HG02973 (cell line): ENCODE measurements around the gene BCKDHB.
"Not testable (repeated sequence)": the region's sequence is repeated elsewhere in the genome, so short reads cannot be mapped to it uniquely, and the experiment has no call there.

Experiments
- ATAC-seq: cut with Tn5 transposase; IDR thresholded peaks from one replicate; pipeline ENCODE4 v1.9.1; 2021; ENCODE audit warnings: moderate library complexity; ENCODE audit not compliant: unreplicated experiment

BCKDHB gene

DNA sequence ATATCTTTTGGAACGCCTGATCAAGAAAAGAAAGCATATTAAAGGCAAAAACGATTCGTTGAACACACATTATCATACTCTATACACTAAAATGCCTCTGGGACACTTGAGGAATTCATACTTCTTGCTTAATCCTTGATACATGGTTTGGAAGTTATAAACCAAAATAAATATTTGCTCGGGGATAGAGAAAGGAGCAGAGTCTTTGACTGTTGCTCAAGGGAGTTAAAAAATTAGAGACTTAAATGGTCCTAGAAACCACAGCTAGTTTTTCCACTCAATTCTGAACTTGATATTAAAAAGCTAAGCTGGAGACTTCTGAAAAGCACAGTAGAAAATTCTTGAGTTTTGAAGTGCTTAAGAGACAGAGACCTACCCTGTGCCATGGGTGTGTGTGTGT is 98.9 kb downstream of the BCKDHB start:
- no peak for ATAC-seq

DNA sequence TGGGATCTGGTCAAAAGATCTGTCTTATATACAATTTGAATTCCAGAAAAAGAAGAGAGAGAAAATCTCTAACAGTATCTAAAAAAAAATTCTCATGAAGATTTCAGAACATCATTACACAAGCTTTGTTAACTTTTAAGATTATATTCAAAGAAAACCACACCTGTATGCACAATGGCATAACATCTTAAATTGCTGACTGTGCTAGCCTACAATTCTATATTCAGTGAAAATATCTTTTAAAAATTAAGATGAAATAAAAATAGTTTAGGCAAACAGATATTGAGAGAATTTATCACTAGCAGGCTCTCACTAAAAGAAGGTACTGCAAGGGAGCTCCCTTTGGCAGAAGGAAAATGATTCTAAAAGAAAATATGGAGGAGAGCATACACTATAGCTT is 100.3 kb downstream of the BCKDHB start:
- ATAC-seq, result no peak

DNA sequence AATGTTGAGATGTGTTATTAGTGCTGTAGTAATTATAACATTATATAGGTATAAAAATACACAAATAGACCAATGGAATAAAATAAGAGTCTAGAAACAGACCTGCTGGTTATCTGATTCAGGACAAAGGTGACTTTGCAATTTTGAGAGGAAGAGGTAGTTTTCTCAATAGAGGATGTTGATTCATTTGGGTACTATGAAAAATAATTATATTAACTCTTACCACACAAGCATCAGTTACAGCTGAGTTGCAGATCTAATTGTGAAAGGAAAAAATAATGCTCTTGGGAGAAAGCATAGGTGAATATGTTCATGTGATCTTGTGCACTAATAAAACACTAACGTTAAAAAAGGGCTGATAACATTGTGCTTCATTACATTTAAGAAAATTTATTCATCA is 103.0 kb downstream of the BCKDHB start:
- ATAC-seq, result no peak

DNA sequence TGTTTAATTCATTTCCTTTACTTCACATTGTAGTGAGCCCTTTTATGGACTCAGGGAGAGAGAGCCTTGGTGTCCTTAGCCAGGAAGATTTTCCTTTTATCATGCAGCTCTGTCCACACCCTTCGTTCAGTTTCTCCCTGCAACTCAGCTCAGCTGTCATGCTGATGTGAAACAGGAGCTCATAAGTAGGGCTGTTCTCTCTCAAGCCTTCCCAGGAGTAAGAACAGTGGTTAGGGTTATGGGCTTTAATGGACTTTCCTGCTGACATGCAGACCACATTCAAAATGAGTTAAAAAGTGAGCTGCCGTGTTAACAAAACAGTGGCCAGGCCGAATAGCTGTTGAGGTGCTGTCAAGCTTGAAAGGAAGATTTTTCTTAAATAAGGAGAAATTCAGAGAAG is 104.1 kb downstream of the BCKDHB start:
- ATAC-seq, result no peak

DNA sequence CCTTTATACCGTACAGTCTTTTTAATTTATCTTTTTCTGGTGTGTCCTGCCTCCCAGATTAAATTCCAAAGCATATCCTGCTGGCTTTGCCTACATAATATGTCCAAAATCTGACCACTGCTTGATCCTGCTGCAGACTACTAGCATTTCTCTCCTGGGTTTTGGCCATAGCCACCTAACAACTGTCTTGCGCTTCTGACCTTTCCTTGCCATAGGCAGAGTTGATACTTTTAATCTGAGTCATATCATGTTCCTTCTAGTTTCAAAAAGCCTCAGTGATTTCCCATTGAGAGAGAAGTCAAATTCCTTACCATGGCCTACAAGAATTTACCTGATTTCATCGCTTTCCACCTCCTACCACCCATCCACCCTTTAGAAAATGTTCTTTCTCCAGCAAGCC is 104.8 kb downstream of the BCKDHB start:
- ATAC-seq, result no peak

DNA sequence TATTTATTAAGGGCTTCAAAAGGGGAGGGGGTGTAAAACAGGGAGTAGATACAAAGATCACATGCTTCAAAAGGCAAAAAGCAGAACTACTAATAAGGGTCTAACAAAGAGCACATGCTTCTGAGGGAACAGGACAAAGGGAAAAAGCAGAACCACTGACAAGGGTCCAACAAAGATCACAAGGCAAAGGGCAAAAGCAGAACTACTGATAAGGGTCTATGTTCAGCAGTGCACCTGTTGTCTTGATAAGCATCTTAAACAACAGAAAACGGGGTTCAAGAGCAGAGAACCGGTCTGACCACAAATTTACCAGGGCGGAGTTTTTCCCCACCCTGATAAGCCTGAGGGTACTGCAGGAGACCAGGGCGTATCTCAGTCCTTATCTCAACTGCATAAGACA is 105.4 kb downstream of the BCKDHB start:
- not testable (repeated sequence) for ATAC-seq

DNA sequence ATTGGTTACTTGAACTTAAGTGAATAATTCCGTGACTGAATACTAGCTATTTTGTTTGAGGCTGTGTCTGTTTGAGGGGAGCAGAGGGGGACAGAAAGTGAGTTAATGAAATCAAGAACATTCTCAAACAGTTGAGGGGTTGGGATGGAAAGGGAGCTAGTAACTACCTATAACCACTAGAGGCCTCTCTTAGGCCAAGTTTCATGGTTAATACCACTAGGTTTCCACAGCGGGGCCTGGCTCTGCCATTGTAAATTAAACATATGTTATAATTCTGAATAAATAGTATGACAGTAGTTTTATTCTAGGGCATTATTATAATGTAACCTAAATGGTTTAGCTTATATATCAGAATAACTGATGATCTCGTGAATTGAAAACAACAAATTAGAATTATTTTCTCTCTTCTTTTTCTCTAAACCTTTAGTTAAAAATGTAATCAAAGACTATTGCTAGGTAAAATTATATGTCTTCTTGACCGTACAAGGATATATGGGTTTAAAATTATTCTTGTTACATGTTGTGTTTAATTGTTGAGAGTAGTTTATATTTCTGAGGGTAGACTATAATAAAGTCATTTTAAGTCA is 108.1 kb downstream of the BCKDHB start:
- ATAC-seq, result peak; percentile 94

DNA sequence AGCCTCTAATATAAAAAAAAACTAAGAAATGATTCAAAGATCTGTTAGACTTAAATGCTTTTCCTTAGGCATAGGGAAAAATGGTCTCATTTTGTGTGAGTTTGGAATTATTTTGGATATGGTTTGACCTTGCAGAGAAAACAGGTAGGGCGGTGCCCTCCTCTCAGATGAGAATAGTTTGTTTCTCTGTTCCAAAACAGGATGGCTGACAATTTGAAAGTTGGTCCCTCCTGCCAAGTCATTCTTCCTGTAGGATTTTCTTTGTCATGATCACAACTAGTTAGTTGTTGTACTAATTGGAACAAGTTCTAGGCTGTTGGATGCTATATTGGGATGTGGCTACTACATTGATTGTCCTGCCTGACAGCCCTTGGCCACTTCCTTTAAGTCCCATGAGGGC is 108.6 kb downstream of the BCKDHB start:
- no peak for ATAC-seq

DNA sequence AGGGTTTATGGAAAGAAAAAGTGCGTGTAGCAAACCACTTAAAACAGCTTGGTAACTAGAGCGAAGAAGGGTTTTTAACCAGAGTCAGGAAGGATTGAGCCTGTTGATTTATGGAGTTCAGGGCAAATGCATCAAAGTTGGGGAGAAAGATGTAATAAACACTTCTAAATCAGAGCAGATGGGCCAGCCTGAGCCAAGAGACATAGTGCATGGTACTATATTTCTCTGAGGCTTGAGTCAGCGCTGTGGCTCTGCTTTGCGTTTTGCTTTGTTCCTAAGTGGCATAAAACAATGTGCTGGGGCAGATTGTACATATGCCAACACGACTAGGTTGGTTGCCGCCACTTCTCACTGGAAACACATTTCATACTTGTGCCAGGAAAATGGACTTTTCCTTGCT is 111.3 kb downstream of the BCKDHB start:
- ATAC-seq, result no peak

DNA sequence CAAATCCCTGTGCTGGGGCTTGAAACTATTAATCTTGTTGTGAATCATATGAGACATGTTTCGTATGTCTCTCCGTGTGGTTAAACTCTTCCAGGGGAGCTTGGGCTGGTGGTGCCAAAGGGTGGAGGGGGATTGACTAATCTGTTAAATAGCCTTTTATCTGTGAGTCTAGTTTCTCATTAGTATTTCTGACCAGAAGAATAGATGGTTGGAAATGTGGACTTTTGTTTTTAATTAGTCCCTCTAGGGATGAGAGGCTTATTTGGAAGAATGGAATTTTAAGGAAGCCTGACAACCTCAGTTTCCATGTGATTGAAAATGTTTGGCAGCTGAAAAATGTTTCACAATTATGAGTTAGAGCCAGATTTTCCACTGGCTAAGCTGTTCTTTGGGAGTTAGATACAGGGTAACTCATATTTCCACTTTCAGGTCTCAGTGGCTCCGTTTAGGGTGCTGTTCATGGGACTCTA is 117.3 kb downstream of the BCKDHB start:
- no peak for ATAC-seq

DNA sequence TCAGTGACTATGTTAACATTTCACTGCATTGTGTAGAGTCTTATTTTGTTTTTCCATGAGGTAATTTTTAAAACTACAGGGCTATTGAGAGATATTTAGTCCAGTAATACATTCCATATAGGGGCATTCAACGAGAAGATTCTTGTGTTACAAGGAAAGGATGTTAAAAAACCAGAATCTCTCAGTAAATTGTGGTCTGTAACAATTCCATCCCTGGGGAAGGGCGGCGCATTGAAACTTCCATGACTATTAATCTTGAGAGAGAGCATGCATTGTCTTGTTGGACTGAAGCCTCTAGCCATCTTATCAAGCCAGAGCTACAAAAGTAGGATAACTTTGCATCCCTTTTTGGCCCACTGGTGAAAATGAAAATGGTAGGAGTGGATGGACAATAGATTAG is 119.7 kb downstream of the BCKDHB start:
- ATAC-seq, result no peak

DNA sequence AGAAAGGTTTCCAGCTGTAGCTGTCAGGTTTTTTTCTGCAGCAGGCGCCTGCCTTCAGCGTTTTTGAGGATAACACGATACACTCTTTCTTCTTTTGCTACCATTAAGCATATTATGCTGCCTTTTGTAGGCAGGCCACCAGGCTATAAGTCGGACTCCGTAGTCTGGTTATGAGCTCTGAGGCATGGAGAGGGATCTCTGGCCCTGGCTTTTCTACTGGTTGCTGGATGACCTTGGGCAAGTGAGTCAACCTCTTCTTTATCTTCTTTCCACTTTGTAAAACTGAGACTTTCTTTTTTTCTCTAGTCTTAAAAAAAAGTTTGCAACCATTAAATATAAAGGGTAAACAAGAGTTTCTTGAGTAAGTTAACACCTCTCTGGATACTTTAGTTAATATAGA is 120.2 kb downstream of the BCKDHB start:
- ATAC-seq, result no peak

DNA sequence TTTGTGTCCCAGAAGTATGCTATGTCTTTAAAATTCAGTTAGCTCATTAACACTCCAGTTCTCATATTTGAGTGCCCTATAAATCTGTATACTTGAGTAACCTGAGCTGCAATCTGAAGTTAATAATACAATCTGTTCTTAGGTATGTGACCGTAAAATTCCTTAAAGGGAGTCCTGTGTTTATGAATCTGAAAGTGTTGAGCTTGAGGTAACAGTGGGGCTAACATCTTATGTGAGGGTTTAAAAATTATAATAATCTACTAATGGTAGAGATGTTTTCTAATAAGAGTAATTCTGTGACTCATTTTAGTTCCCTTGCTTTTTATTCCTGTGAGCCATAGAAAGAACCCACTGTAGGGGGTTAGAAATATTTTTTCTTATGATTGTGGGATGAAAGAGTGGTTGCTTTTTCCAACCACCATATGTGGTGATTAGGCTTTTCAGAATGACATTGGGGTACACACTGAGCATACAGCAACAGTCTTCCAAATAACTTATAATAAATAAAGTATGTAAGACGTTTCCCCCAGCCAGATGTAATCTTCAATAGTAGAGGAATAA is 121.2 kb downstream of the BCKDHB start:
- no peak for ATAC-seq

DNA sequence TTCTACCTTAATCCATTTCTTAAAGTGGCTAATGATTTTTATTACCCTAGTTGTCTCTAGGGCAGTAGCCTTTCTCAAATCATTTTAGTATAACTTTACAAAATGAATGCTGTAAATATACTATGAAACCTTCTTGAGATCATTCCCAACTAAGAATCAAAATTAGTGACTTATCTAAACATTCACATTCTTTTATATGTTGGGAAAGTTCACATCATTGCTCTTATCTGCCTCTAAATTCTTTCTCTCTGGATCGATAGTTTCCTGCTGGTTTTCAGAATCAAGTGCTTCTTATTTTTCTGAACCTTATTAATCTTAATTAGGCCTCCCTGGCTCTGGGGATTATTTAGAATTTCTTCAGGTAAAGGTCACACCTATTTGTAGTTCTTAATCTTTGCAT is 126.8 kb downstream of the BCKDHB start:
- no peak for ATAC-seq

DNA sequence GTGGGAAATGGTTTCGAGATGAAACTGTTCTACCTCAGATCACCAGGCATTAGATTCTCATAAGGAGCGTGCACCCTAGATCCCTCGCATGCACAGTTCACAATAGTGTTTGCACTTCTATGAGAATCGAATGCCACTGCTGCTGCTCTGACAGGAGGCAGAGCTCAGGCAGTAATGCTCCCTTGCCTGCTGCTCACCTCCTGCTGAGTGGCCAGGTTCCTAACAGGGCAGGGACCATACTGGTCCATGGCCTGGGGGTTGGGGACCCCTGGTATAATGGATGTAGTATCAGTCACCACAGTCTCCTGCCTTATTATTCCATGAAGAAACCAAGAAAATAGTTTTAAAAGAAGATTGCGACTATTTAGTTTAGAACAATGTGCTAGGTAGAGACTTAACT is 127.5 kb downstream of the BCKDHB start:
- no peak for ATAC-seq

DNA sequence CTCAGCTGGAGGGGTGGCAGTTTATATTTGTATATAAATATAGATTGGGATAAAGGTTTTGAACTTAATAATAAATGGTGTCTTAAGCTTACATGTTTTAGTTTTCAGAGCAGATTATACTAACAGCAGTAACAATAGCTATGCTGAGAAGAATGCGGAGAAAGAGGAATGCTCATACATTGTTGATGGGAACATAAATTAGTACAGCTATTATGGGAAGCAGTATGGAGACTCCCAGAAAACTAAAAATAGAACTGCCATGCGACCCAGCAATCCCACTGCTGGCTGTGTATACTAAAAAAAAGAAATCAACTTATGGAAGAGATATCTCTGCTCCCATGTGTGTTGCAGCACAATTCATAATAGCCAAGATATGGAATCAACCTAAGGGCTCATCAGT is 127.9 kb downstream of the BCKDHB start:
- no peak for ATAC-seq

DNA sequence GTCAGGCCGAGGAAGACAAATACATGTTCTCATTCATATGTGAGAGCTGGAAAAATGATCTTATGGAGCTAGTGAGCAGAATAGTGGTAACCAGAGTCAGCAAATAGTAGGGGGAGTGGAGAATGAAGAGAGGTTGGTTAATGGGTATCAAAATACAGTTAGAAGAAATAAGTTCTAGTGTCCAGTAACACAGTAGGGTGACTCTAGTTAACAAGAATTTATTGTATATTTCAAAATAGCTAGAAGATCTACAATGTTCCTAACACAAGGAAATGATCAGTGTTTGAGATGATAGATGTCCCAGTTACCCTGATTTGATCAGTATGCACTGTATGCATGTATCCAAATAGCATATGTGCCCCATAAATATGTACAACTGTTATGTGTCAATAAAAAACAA is 128.4 kb downstream of the BCKDHB start:
- ATAC-seq, result no peak

DNA sequence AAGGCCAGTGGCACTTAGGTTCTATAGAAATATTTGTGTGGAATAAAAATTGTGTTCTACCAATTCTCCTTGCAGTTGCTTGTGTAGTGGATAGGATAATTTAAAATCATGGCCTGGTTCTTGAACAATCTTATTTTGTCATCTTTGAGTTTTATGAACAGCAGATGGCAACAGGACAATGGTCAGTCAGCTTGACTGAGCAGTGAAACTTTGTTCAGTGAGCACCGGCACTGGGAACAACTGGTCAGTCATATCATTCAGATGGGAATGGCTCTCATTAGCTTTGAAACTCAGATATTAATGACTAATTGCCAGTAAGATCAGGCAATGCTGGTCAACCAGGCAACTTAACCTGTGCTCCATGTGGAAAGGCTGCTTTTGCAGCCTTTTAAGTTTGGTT is 129.2 kb downstream of the BCKDHB start:
- ATAC-seq, result no peak

DNA sequence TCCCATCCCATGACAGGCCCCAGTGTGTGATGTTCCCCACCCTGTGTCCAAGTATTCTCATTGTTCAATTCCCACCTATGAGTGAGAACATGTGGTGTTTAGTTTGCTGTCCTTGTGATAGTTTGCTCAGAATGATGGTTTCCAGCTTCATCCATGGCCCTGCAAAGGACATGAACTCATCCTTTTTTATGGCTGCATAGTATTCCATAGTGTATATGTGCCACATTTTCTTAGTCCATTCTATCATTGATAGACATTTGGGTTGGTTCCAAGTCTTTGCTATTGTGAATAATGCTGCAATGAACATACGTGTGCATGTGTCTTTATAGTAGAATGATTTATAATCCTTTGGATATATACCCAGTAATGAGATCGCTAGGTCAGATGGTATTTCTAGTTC is 132.3 kb downstream of the BCKDHB start:
- ATAC-seq, result not testable (repeated sequence)

DNA sequence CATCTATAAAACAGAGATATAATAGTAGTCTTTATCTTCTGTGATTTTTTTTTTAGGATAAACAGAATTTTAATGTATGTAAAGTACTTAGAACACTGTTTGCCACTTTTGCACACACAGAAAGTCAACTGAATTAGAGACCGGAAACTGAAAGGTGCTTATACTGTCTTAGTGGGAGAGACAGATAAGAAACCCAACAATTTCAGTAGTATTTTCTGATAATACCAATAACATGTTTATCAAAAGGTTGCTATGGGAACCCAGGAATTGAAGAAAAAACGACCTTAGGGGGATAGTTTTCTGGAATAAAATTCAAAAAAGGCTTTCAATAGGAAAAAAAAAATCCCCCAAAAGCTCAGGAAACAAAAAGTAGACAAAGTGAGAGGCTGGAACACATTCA is 138.6 kb downstream of the BCKDHB start:
- no peak for ATAC-seq

DNA sequence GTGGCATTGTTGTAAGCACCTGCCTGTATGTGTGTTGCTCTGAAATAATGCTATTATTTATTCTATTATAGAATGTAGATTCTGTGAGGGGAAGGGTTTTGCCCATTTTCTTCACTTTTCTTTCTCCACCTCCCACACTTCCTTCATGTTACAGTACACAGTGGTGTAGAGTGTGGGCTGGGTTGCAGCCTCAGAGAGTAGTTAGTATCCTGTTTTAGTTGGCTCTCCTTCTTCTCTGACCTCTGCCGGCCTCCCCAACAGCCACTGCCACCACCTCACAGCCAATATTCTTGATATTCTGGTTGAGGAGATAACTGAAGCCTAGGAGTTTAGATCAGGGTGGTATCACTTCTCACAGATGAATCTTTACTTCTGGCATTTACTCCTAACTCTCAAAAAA is 143.4 kb downstream of the BCKDHB start:
- ATAC-seq, result no peak

DNA sequence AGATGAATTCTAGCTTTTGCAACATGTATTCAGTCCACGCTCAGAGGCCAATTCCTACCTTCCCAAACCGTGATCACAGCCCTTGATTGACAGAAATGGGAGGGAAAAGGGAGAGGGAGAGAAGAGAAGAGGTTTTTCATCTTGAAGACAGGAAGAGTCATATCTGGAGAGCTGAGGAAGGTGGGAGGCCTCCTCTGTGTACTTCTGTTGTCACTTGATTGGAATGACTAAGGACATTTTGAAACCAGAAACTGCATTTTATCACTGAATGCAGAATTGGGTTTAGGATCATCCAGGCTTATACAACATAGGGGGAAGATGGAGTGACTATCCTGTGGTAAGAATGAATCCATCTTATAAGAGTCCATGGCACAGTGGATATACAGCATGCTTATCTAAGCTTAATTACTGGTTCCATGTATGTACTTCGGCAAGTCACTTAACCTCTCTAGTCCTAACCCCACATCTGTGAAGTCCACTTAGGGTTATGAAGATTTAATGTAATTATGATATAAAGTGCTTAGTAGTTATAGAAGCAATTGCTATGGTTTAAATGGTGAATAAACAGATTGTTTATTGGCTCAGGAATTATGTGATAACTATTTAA is 144.0 kb downstream of the BCKDHB start:
- no peak for ATAC-seq

DNA sequence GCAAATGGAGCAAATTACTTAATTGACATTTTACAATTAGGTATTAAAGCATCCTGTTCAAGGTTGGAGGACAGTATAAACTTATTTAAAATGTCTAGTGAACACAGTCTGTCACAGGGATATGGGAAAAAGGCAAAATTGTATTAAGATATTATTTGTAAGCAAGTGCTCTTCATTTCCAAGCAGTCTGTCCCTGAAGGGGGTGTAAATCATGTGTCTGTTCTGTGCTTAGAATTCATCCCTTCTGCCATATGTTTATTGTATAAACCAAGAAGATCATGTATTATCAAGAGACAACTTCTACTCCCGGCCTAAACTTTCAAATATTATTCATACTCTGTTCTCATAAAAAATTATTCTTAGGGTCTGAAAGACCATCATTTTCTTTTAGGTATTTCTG is 144.8 kb downstream of the BCKDHB start:
- ATAC-seq, result no peak
